CMK (cell line): ENCODE results near the gene DGCR2.
"Not testable (repeated sequence)": the region's sequence is repeated elsewhere in the genome, so short reads cannot be mapped to it uniquely, and the experiment has no call there.

Experiments used
- DNase-seq: peaks from one replicate; pipeline ENCODE4 v3.0.0-alpha.2; 2010; ENCODE audit warnings: low read depth

The DGCR2 gene

GRCh38 chr22:19084126-19084525 is 38.1 kb downstream of the DGCR2 start:
- not testable (repeated sequence) for DNase-seq

GRCh38 chr22:19082793-19083192 is 39.4 kb downstream of the DGCR2 start:
- no peak for DNase-seq

GRCh38 chr22:19082101-19082500 is 40.1 kb downstream of the DGCR2 start:
- no peak for DNase-seq

- no peak for DNase-seq
Observed at GRCh38 chr22:19081351-19081750, 40.9 kb downstream of the DGCR2 start.

- no peak for DNase-seq
Observed at GRCh38 chr22:19080853-19081252, 41.4 kb downstream of the DGCR2 start.

GRCh38 chr22:19079691-19080090 is 42.5 kb downstream of the DGCR2 start:
- DNase-seq = no peak

- no peak for DNase-seq
Observed at GRCh38 chr22:19075404-19075803, 46.8 kb downstream of the DGCR2 start.

- DNase-seq = not testable (repeated sequence)
Observed at GRCh38 chr22:19072853-19073252, 49.4 kb downstream of the DGCR2 start.

- no peak for DNase-seq
Observed at GRCh38 chr22:19070397-19071169, 51.6 kb downstream of the DGCR2 start.

- DNase-seq = no peak
Observed at GRCh38 chr22:19069451-19069850, 52.8 kb downstream of the DGCR2 start.

- DNase-seq = no peak
Observed at GRCh38 chr22:19068784-19069271, 53.4 kb downstream of the DGCR2 start.

GRCh38 chr22:19067696-19068348 is 54.4 kb downstream of the DGCR2 start:
- no peak for DNase-seq

- DNase-seq = no peak
Observed at GRCh38 chr22:19066531-19067271, 55.5 kb downstream of the DGCR2 start.

GRCh38 chr22:19065929-19066328 is 56.3 kb downstream of the DGCR2 start:
- DNase-seq = no peak

- DNase-seq = no peak
Observed at GRCh38 chr22:19065298-19065859, 56.8 kb downstream of the DGCR2 start.

GRCh38 chr22:19064354-19065054 is 57.7 kb downstream of the DGCR2 start:
- no peak for DNase-seq

- DNase-seq = no peak
Observed at GRCh38 chr22:19063581-19064353, 58.4 kb downstream of the DGCR2 start.

- DNase-seq = no peak
Observed at GRCh38 chr22:19062943-19063308, 59.3 kb downstream of the DGCR2 start.

- no peak for DNase-seq
Observed at GRCh38 chr22:19062139-19062942, 59.9 kb downstream of the DGCR2 start.

GRCh38 chr22:19061471-19062138 is 60.6 kb downstream of the DGCR2 start:
- no peak for DNase-seq
